CD14-positive monocyte (primary cell): ENCODE measurements around the gene SLC37A3. TPM values are rescaled to one million over a fixed set of nuclear protein-coding genes. Genes with fewer than 3 reads are reported as not detected.
A peak's percentile ranks its signal among the peaks of the same experiment; 100 is the strongest.

Source experiments
- DNase-seq, 3 donors: peaks; one replicate each; pipeline ENCODE4 v3.0.0-alpha.2; 2011 to 2022
- H2AFZ ChIP-seq: 2 replicates; pipeline ENCODE4 v1.6.0; 2012; ENCODE audit warnings: mild to moderate bottlenecking, low read depth, low read length, inconsistent platforms; ENCODE audit not compliant: insufficient read depth, poor library complexity, severe bottlenecking
- H3K27ac ChIP-seq, 2 donors: 1 replicate in 1 of 2; 2 replicates in 1 of 2; pipeline ENCODE4 v1.5.1; 2012 to 2013; ENCODE audit warnings: low read length in 2 of 2, control low read depth in 1 of 2, inconsistent platforms in 1 of 2, low read depth in 1 of 2, mild to moderate bottlenecking in 1 of 2
- H3K27me3 ChIP-seq, 2 donors: one replicate each; pipeline versions ENCODE4 v1.6.0 to v1.6.1; 2011 to 2013; ENCODE audit warnings: low read length in 2 of 2; ENCODE audit not compliant: control insufficient read depth in 2 of 2, insufficient read depth in 2 of 2
- H3K36me3 ChIP-seq, 2 donors: replicated peaks in 1 of 2; 1 replicate in 1 of 2; 2 replicates in 1 of 2; pipeline versions ENCODE4 v1.5.1 to v1.6.1; 2012 to 2013; ENCODE audit warnings: low read length in 2 of 2, control low read depth in 1 of 2, inconsistent platforms in 1 of 2, mild to moderate bottlenecking in 1 of 2; ENCODE audit not compliant: insufficient read depth in 2 of 2, control insufficient read depth in 1 of 2
- H3K4me1 ChIP-seq, 2 donors: 1 replicate in 1 of 2; 2 replicates in 1 of 2; pipeline versions ENCODE4 v1.5.1 to v1.6.1; 2012 to 2013; ENCODE audit warnings: low read length in 2 of 2, control low read depth in 1 of 2, inconsistent platforms in 1 of 2, mild to moderate bottlenecking in 1 of 2, moderate library complexity in 1 of 2; ENCODE audit not compliant: insufficient read depth in 2 of 2, control insufficient read depth in 1 of 2
- H3K4me2 ChIP-seq: replicated peaks from 2 replicates; pipeline ENCODE3; 2012; ENCODE audit warnings: low read length, moderate library complexity, mild to moderate bottlenecking; ENCODE audit not compliant: poor library complexity, severe bottlenecking; ENCODE audit errors: extremely low read depth
- H3K4me3 ChIP-seq, 3 experiments: fragments of 200-600 bp in 1 of 3; sonication (generic) in 1 of 3; replicated peaks in 1 of 3; 1 replicate in 2 of 3; 2 replicates in 1 of 3; pipeline ENCODE4 v1.5.1; 2011 to 2013; ENCODE audit warnings: low read length in 3 of 3, mild to moderate bottlenecking in 3 of 3, control low read depth in 2 of 3, low read depth in 2 of 3, inconsistent platforms in 1 of 3, moderate library complexity in 1 of 3
- H3K79me2 ChIP-seq: 2 replicates; pipeline ENCODE4 v1.6.0; 2012; ENCODE audit warnings: mild to moderate bottlenecking, control low read depth, inconsistent platforms, low read length, moderate library complexity; ENCODE audit not compliant: insufficient read depth
- H3K9ac ChIP-seq: 2 replicates; pipeline ENCODE4 v1.6.0; 2017; ENCODE audit warnings: low read length, mild to moderate bottlenecking; ENCODE audit not compliant: insufficient read depth, poor library complexity, severe bottlenecking
- H3K9me3 ChIP-seq, 2 donors: replicated peaks in 1 of 2; 1 replicate in 1 of 2; 2 replicates in 1 of 2; pipeline versions ENCODE4 v1.5.1 to v1.6.1; 2012 to 2013; ENCODE audit warnings: low read length in 2 of 2, control low read depth in 1 of 2; ENCODE audit not compliant: control insufficient read depth in 1 of 2, insufficient read depth in 1 of 2
- H4K20me1 ChIP-seq: 2 replicates; pipeline ENCODE4 v1.6.0; 2012; ENCODE audit warnings: mild to moderate bottlenecking, low read length, control low read depth, moderate library complexity; ENCODE audit not compliant: insufficient read depth
- H3K27ac Mint-ChIP-seq, 7 donors: one replicate each; pipeline ENCODE4 v1.8.0; 2020; ENCODE audit warnings: mild to moderate bottlenecking in 7 of 7, mixed read lengths in 7 of 7, moderate library complexity in 6 of 7, inconsistent platforms in 2 of 7
- H3K27me3 Mint-ChIP-seq, 3 donors: one replicate each; pipeline ENCODE4 v1.8.0; 2021 to 2022; ENCODE audit warnings: low read depth in 3 of 3, mild to moderate bottlenecking in 3 of 3, mixed read lengths in 3 of 3, moderate library complexity in 3 of 3, inconsistent platforms in 1 of 3
- H3K36me3 Mint-ChIP-seq, 2 donors: one replicate each; pipeline ENCODE4 v1.8.0; 2020; ENCODE audit warnings: mixed read lengths in 2 of 2, inconsistent platforms in 1 of 2, mild to moderate bottlenecking in 1 of 2
- H3K4me1 Mint-ChIP-seq: one replicate; pipeline ENCODE4 v1.8.0; 2020; ENCODE audit warnings: mild to moderate bottlenecking, mixed read lengths
- H3K4me3 Mint-ChIP-seq, 2 donors: one replicate each; pipeline ENCODE4 v1.8.0; 2020; ENCODE audit warnings: mild to moderate bottlenecking in 2 of 2, mixed read lengths in 2 of 2, moderate library complexity in 1 of 2
- H3K9me3 Mint-ChIP-seq, 7 donors: one replicate each; pipeline ENCODE4 v1.8.0; 2020 to 2022; ENCODE audit warnings: mixed read lengths in 7 of 7, mild to moderate bottlenecking in 6 of 7, moderate library complexity in 6 of 7, inconsistent platforms in 2 of 7
- WGBS: methylation state at CpG from one replicate; pipeline ENCODE4 v1.1.5; 2013; ENCODE audit warnings: missing lambda C conversion rate; ENCODE audit not compliant: insufficient coverage; 5-methylcytosine and 5-hydroxymethylcytosine counted together
- intact Hi-C, 2 donors: fragments of 100-400 bp; cut with micrococcal nuclease; formaldehyde crosslinking; loops; one replicate each; pipeline versions ENCODE4 v1.15.0 to v1.15.1; 2023
- polyA plus RNA-seq, 3 donors: library from polyadenylated mRNA; depleted of rRNA in 1 of 3; unstranded in 2 of 3; stranded (reverse) in 1 of 3; fragments of 300-500 nt in 2 of 3; fragments of >200 nt in 1 of 3; fragmentation: Illumina TruSeq in 2 of 3; gene quantifications; 1 replicate in 2 of 3; 2 replicates in 1 of 3; pipeline ENCODE4 v1.2.3, GENCODE V29; 2012 to 2021
- TF ChIP-seq, protein P1 (sequence below): fragments of 200-600 bp; IDR thresholded peaks from one replicate; pipeline ENCODE4 v1.8.0; 2022; ENCODE audit warnings: antibody characterized with exemption, mild to moderate bottlenecking

The SLC37A3 gene
- polyA plus RNA-seq, 3 donors: 3.1 to 26.1 (median 5.2) TPM

DNA sequence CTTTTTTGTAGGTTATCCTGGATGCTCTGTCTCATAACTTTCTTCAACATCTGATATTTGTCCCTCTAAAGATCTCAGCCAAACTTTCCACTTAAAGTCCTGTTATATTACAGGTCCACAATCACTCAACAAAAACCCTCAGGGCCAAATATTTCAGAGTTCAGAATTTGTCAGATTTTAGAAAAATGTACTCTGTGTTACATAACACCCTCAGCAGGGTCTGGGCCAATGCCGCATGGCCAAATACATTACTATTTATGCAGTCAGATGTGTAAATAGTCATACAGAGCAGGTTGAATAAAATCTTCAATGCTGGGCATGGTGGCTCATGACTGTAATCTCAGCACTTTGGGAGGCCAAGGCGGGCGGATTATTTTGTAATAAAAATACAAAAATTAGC is 17.0 kb upstream of the SLC37A3 start:
- H4K20me1 ChIP-seq: no peaks in the 10 kb centered on the region
- H3K4me1 ChIP-seq: no peaks in the 10 kb centered on the region
- no peak overlapping the region for H3K27ac ChIP-seq
- WGBS: no CpG with 5 or more reads among the region's 3 CpGs
- no peaks in the 10 kb centered on the region for H3K36me3 ChIP-seq
- no peak overlapping the region for H3K9ac ChIP-seq
- H3K27me3 ChIP-seq: no peaks in the 10 kb centered on the region
- Mint-ChIP-seq H3K4me1 (no peaks in the 10 kb centered on the region), H3K27ac (no peak overlapping the region), H3K9me3 (peaks cover 0 to 2% (median 0%) of the 10 kb centered on the region in 7 donors), H3K27me3 (peaks cover 13 to 28% (median 24%) of the 10 kb centered on the region in 3 donors), H3K4me3 (no peak overlapping the region), H3K36me3 (no peaks in the 10 kb centered on the region)
- intact Hi-C loops: no loop called here
- H3K79me2 ChIP-seq: no peaks in the 10 kb centered on the region
- TF ChIP-seq, protein P1, sequence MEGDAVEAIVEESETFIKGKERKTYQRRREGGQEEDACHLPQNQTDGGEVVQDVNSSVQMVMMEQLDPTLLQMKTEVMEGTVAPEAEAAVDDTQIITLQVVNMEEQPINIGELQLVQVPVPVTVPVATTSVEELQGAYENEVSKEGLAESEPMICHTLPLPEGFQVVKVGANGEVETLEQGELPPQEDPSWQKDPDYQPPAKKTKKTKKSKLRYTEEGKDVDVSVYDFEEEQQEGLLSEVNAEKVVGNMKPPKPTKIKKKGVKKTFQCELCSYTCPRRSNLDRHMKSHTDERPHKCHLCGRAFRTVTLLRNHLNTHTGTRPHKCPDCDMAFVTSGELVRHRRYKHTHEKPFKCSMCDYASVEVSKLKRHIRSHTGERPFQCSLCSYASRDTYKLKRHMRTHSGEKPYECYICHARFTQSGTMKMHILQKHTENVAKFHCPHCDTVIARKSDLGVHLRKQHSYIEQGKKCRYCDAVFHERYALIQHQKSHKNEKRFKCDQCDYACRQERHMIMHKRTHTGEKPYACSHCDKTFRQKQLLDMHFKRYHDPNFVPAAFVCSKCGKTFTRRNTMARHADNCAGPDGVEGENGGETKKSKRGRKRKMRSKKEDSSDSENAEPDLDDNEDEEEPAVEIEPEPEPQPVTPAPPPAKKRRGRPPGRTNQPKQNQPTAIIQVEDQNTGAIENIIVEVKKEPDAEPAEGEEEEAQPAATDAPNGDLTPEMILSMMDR: no peak
- H2AFZ ChIP-seq: no peak overlapping the region
- no peak overlapping the region for H3K4me3 ChIP-seq
- H3K4me2 ChIP-seq: no peak overlapping the region
- H3K9me3 ChIP-seq: no peaks in the 10 kb centered on the region
- DNase-seq: no peak

DNA sequence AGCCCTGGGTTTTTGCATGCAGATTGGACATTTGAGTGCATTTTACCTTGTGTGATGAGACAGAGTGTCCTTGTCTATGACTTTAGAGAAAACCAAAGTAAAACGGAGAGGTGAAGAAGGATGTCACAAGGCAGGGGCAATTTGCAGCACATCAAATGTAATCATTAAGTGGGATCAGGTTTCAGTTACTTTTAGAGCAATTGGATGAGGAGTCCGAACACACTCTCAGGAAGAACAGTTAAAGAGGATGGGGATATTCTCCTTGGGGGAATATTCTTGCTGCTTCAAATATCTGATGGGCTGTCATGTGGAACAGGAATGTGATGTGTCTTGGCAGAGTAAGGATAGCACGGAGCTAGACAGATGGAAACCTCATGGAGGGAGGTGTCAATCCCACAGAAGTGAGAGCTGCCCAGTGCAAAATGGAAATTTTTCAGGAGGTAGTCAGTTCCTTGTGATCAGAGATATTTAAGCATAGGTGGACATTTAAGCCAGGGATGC is 6.3 kb upstream of the SLC37A3 start:
- Histone ChIP-seq H3K27me3 (peaks cover 7 to 13% of the 10 kb centered on the region in 2 donors), H3K4me2 (peak overlapping the region; percentile 78), H3K27ac (no peak overlapping the region), H3K4me3 (peak overlapping the region in 1 of 3 experiments; percentile 77), H3K9ac (no peak overlapping the region), H3K36me3 (no peaks in the 10 kb centered on the region), H2AFZ (peak overlapping the region; percentile 82), H3K79me2 (no peaks in the 10 kb centered on the region), H4K20me1 (no peaks in the 10 kb centered on the region), H3K4me1 (peaks cover 24 to 25% of the 10 kb centered on the region in 2 donors), H3K9me3 (peaks cover 0 to 3% of the 10 kb centered on the region in 2 donors)
- Mint-ChIP-seq H3K27me3 (peaks cover 29 to 37% (median 36%) of the 10 kb centered on the region in 3 donors), H3K9me3 (peaks cover 0 to 7% (median 0%) of the 10 kb centered on the region in 7 donors), H3K27ac (no peak overlapping the region), H3K4me3 (peak overlapping the region in 1 of 2 donors; percentile 93), H3K36me3 (peaks cover 0 to 3% of the 10 kb centered on the region in 2 donors), H3K4me1 (peaks cover 27% of the 10 kb centered on the region)
- intact Hi-C loops: no loop called here
- TF ChIP-seq, protein P1: no peak
- DNase-seq: no peak
- 97% methylated on average over 3 of the region's 3 CpGs for WGBS
